ENCODE results near the gene CWC27.

Gene CWC27

DNA sequence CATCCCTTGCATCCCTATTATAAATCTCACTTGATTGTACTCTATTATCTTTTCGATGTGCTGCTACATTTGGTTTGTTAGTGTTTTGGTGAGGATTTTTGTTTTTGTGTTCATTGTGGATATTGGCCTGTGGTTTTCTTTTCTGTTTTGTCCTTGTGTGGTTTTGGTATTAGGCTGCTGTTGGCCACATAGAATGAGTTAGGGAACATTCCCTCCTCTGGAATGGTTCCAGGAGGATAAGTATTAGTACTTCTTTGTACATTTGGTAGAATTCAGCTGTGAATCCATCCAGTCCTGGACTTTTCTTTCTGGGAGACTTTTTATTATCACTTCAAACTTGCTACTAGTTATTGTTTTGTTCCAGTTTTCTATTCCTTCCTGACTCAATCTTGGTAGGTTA, 287.2 kb downstream of the CWC27 start:
- TF ChIP-seq, protein P1, sequence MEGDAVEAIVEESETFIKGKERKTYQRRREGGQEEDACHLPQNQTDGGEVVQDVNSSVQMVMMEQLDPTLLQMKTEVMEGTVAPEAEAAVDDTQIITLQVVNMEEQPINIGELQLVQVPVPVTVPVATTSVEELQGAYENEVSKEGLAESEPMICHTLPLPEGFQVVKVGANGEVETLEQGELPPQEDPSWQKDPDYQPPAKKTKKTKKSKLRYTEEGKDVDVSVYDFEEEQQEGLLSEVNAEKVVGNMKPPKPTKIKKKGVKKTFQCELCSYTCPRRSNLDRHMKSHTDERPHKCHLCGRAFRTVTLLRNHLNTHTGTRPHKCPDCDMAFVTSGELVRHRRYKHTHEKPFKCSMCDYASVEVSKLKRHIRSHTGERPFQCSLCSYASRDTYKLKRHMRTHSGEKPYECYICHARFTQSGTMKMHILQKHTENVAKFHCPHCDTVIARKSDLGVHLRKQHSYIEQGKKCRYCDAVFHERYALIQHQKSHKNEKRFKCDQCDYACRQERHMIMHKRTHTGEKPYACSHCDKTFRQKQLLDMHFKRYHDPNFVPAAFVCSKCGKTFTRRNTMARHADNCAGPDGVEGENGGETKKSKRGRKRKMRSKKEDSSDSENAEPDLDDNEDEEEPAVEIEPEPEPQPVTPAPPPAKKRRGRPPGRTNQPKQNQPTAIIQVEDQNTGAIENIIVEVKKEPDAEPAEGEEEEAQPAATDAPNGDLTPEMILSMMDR (IDR thresholded peaks at IDR 0.05; ENCODE audit: low read depth, low read length, missing control alignments): no peak
- DNase-seq (ENCODE audit: low read depth): no peak
- H3K4me3 ChIP-seq (ENCODE audit: low read depth, low read length): no peak overlapping the region

DNA sequence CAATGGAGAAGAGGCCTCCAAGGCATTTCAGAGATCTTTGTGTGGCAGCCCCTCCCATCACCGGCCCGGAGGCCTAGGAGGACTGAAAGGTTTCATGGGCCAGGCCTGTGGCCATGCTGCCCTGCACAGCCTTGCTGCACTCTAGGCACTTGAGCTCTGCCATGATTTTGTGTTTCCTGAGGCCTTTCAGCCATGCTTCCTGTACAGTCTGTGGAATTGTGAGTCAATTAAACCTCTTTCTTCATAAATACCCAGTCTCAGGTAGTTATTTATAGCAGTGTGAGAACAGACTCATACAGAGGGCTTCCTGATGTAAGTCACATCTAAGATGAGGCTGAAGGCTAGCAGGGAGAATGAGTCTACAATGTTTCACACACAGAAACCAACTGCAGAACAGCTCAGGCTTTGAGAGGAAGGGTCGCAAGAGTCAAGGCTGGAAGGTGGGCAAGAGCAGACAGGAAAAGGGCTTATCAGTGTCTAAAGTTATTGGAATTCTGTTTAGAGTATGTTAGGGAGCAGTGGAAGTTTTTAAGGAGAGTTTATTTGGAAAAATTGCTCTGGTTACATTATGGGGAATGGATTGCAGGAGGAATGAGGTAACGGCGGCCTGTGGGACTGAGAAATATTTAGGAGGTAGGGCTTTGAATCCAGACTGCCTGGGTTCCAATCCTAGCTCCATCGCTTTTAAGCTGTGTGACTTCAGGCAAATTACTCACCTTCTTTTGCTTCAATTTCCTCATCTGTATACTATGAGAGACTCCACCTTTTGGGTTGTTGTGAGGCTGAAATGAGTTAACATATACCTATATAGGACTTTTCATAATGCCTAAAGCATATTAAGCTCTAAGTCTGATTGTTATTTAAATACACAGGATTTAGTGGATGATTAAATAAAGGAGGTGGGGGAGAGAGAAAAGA, 291.2 kb downstream of the CWC27 start:
- TF ChIP-seq, protein P1 (IDR thresholded peaks at IDR 0.05; ENCODE audit: low read depth, low read length, missing control alignments): no peak
- DNase-seq (ENCODE audit: low read depth): no peak
- no peak overlapping the region for H3K4me3 ChIP-seq (ENCODE audit: low read depth, low read length)

DNA sequence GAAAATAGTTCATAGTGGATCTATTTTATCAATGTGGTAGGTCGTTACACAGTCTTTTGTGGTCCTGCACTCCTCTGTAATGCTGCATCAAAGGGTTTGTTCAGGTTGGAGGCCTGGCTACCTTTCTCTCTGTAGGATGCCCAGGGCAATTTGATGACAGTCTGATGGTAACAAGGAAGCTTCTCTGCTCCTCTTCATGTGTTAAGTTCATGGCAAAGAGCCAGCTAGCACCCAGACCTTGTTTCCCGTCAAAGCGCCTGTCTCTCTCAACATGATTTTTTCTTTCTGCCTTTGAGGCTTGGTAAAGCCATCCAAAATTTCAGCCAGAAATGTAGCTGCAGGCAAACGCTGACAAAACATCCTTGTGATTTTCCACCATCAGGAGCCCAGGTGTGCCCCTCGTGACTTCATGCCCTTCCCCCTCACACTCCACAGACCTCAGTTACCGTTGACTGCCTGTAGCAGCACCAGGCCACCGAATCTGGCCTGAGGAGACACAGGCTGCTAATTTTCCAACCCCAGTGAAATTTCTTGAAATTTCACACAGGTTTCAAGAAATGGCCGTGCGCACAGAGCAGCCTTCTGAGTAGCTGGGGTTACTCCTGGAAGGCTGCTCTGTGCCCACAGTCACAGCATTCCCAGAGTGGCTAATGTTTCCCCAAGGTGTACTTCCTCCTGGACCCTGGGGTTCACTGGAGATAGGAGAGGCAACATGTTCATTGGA, 292.7 kb downstream of the CWC27 start:
- DNase-seq (ENCODE audit: low read depth): no peak
- H3K4me3 ChIP-seq (ENCODE audit: low read depth, low read length): no peak overlapping the region
- TF ChIP-seq, protein P1 (IDR thresholded peaks at IDR 0.05; ENCODE audit: low read depth, low read length, missing control alignments): no peak

DNA sequence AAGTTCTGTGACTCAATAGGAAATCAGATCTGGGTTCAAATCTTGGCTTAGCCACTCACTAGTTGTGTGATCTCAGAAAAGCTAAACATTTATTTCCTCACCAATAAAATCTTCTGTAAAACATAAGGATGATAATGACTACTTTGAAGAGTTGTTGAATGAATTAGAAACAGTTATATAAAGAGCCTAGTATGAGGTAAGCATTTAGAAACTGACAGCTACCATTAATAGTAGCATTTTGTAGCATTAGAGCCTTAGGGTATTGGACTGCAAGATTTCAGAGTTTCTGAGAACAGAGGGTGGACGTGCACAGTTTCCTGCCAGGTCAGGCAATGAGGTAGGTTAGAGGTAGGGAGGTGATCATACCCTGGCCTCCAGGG, 293.2 kb downstream of the CWC27 start:
- TF ChIP-seq, protein P1 (IDR thresholded peaks at IDR 0.05; ENCODE audit: low read depth, low read length, missing control alignments): no peak
- no peak for DNase-seq (ENCODE audit: low read depth)

DNA sequence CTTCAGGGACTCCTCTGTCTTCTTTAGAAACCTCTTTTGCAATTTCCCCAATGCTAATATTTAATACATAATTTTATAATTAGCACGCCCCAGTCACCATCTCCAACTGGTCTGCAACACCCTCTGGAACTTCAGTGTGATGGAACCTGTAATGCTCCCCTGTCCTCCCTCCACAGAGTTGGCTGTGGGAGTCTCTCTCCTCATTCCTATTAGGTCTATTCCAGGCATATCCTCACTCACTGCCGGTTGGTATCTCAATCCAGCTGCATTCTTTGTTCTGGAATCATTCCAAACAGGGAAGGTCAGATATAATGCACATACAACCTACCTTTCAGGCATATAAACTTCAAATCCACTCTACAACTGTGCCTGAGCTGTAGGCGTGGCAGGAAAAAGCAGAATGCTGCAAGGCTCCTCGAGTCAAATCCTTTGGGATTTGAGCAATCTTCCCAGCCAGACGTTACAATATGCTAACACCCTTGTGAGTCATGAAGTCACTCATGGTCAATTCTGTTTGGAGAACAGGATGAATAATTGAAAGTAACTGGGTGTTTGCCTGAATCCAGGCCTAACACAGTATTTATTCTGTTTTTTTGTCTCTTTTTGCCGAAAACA, 293.8 kb downstream of the CWC27 start:
- TF ChIP-seq, protein P1 (IDR thresholded peaks at IDR 0.05; ENCODE audit: low read depth, low read length, missing control alignments): no peak
- H3K4me3 ChIP-seq (ENCODE audit: low read depth, low read length): no peak overlapping the region
- DNase-seq (ENCODE audit: low read depth): no peak

More for the DNA sequence above, 293.2 kb downstream of the CWC27 start:
- H3K4me3 ChIP-seq (ENCODE audit: low read depth, low read length): no peak overlapping the region

DNA sequence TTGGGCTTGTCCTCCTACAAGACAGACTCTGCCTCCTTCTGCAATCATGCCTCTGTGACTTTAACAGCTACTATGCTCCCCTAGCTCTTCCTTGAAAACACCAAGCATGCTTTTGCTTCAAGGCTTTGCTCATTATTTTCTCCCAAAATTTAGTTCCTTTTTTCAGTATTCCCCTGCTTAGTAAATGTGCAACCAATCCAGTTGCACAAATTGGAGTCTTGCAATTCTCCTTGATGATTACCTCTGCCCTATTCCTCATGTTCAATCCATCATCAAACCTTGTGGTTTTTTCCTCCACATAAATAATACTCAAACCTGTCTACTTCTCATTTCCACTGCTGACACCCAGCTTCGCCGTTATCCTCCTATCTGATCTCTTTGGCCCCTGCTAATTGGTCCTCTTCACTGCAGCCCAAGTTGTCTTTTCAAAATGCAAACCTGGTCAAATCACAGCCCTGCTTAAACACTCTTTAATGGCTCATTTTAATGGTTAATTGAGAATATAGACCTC, 296.3 kb downstream of the CWC27 start:
- no peak overlapping the region for H3K4me3 ChIP-seq (ENCODE audit: low read depth, low read length)
- DNase-seq (ENCODE audit: low read depth): no peak
- TF ChIP-seq, protein P1 (IDR thresholded peaks at IDR 0.05; ENCODE audit: low read depth, low read length, missing control alignments): no peak

Measured in GM12864 (cell line).